HG03378 (cell line): ENCODE results near the gene RNF214.

ENCODE experiments used
- ATAC-seq: cut with Tn5 transposase; IDR thresholded peaks from one replicate; pipeline ENCODE4 v1.9.1; 2021; ENCODE audit warnings: mild to moderate bottlenecking, moderate library complexity; ENCODE audit not compliant: unreplicated experiment

RNF214 gene

GRCh38 chr11:117212697-117213355 is 19.6 kb upstream of the RNF214 start:
- ATAC-seq: no peak

DNA sequence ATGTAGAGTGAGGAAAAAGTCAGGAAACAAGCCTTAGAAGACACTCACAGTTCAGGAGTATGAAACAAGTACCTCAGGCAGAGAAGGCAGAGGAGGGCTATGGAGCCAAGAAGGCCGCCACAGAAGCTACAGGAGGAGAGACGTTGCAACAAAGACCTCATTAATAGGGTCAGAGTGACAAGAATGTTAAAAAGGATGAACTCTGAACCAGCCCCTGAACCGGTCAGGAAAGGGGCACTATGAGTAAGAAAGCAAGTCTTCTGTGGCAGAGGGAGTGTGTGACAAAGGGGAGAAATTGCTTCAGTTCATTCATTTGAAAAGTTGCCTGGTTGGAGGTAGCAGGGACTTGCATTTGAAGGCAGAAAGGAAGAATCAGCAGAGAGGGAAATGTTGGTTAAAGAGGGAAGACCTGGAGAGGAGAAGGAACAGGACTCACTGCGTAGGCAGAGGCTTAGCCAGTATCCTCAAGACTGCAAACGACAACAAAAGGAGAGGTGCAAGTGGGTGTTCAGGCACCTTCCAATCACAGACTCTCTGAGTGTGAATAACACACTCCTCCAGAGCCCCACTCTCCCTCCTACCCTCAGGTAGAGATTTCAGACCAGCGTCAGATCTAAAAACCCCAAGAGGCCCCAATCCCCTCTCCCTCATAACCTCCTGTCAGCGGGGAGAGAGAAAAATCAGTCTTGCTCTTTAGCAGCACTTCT is 17.9 kb upstream of the RNF214 start:
- no peak for ATAC-seq

- ATAC-seq: no peak
Measured at GRCh38 chr11:117217141-117218084, 15.1 kb upstream of the RNF214 start.

DNA sequence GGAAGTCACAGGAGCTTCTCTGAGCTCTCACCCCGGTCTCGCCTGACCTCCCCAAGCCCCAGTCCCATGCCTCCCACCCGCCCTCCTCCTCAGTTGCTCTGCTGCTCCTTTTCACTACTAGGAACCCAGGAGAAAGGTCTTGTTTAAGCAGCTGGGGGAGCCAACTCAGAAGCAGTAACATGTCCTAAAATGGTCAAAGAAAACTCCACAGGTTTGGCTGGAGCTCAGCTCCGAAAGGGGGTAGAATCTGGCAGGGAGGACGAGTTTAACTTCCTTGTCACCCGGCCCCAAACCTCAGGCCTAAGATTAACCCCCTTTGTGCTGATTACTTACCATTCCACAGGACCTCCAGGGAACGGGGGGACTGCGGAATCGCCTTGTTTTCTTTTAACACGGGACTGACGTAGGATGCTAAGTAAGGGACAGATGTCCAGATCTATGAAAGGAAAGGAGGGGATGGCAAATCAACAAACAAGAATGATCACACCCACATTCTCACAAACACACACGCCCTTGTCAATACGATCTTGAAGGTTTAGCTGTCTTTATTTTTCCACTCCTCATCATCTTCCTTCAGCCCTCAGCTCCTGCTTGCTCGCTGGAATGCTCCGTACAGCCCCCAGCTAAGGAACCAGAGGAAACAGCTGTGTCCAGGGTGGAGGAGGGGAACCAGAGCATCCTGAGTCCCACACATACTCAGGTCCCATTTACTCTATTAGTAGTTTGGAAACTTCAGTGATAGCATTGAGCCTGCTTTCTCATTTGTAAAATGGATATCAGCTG is 14.1 kb upstream of the RNF214 start:
- ATAC-seq: no peak

DNA sequence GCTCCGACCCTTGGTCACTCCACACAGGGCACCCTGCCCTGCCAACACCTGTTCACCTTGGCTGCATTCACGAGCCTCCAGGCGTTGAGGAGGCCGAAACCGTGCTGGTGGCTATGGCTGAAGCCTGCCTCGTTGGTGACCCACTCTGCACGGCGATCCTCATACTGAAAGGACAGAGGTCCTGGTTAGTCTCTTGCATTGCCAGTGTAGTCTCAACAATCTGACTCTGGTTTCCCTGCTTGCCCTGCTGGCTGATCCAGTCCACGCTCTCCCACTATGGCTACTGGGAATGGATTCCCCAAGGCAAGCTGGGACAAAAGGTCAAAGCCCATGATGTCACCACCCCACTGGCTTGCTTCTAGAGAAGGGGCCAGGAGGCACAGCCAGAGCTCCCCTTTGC is 13.5 kb upstream of the RNF214 start:
- ATAC-seq: no peak

- no peak for ATAC-seq
Measured at GRCh38 chr11:117219455-117219854, 13.0 kb upstream of the RNF214 start.

DNA sequence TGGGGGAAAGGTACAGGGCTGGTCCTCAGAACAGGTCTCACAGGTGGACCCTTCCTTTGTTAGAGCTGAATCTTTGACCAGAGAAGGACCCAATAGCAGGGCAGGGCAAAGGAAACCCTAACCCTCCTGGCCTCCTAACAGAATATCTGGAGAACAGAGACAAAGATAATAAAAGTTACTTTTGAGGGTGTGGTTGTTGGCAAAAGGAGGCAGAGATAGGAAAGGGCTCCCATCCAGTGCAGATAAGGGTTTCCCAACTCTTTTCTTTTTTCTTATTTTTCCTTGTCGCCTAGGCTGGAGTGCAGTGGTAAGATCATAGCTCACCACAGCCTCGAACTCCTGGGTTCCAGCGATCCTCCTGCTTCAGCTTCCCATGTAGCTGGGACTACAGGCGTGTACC is 12.5 kb upstream of the RNF214 start:
- ATAC-seq: no peak

DNA sequence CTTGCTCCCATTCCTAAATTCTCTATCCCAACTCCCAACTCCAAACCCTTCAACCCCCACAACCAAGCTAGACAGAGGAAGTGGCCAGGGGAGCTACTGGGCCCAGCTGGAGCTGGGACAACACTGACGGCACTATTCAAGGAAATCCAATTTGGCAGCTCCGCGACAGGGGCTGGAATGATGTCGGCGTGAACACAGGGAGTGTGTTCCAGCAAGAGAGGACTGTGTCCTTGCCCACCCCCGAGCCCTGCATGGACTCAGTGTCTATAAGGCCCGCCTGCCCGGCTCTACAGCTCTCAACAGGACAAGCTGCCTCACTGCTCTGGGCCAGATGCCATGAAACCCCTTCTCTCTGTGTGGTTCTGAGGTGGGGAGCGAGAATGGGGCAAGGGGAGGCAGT is 11.9 kb upstream of the RNF214 start:
- no peak for ATAC-seq

GRCh38 chr11:117220999-117221774 is 11.3 kb upstream of the RNF214 start:
- ATAC-seq: no peak

DNA sequence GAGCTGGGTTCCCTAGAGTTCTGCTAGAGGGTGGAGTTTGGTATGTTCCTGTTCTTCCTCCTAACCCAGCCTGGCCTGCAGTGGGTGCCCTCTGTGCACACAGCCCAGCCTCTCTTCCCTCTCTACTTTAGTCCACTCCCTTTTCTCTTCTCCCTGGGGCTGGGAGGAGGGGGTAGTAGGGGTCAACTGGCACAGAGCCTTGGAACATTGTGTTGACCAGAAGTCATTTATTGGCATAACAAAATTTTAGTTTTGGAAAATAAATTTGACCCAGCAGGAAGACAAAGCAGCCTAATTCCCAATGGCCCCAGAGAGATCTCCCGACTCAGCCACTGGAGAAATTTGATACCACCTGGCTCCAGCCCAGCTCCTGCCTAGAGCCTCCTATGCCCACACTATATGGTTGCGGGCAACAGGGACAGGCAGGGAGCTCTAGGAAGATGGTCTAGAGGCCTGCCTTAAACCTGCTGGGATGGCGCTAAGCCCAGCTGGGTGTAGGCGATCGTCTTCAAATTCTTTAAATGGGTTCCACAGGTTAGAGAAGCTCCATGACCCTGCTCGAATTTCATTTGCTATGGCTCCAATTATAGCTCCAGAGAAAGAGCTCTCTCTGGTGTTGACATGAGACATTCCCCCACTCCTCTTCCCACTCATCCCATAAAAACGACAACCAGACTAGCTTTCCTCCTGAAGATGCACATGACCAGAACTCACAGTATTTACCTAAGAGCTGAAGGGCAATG is 10.5 kb upstream of the RNF214 start:
- no peak for ATAC-seq

- no peak for ATAC-seq
Measured at GRCh38 chr11:117222991-117223740, 9.3 kb upstream of the RNF214 start.

- no peak for ATAC-seq
Measured at GRCh38 chr11:117223741-117224689, 8.5 kb upstream of the RNF214 start.

DNA sequence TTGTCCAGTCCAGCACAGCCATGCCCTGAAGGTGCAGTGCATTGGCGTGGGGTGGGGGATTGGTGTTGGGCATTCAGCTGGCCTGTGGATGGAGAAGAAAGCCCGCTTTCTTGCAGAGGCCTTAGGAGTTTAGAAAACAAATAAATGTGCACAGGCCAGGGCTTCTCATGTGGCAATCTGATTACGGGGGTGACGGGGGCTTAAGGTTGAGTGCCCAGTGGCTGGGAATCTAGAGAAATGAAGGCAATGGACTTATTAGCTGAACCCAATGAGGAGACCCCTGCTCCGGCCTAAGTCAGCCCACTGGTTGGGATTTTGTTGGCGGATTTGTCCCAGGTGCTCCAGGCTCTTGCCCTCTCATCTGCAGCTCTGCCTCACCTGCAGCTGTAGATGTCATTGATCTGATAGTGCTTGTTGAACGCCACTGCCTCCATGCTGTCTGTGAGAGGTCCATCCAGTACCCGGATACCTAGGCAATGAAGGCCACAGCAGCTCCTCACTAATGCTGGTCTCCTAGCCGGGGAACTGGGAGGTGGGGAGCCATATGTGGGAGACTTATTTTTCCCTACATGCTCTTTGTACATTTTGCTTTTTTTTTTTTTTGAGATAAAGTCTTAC is 6.8 kb upstream of the RNF214 start:
- ATAC-seq: no peak

- peak; percentile 60 for ATAC-seq
Measured at GRCh38 chr11:117226388-117227385, 5.8 kb upstream of the RNF214 start.

DNA sequence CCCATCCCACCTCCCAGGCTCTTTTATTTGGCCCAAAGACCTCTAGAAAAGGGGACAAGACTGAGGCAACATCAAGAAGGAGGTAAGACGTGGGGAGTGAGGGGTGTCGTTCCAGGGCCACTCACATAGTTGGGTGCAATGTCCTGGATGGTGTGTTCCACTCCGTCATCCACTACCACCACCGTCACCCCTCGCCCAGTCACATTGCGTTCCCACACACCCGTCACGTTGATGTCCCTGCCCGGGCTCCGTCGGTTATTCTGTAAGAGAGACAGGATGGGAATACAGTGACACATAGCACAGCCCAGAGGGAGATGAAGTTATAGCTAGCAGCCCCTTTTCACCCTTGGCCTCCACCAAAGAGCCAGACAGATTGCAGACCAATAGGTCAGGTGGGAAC is 4.4 kb upstream of the RNF214 start:
- ATAC-seq: no peak

- ATAC-seq: no peak
Measured at GRCh38 chr11:117229411-117229810, 3.1 kb upstream of the RNF214 start.
